Stimulated activated CD4-positive, alpha-beta T cell treated with anti-CD3 and anti-CD28 coated beads, Interleukin-12 subunit alpha, Interleukin-12 subunit beta, amount 100 ng/mL, for 4 hours (primary cell): Measurements from ENCODE around the gene TNS3.

Experiments
- DNase-seq: peaks from one replicate; pipeline ENCODE4 v3.0.0-alpha.2; 2020

The TNS3 gene

GRCh38 chr7:47518827-47519226 is 63.1 kb downstream of the TNS3 start:
- DNase-seq: no peak

- DNase-seq: no peak
Measured at GRCh38 chr7:47517821-47518480, 64.0 kb downstream of the TNS3 start.

- DNase-seq: no peak
Measured at GRCh38 chr7:47516985-47517600, 64.8 kb downstream of the TNS3 start.

- DNase-seq: no peak
Measured at GRCh38 chr7:47516386-47516785, 65.5 kb downstream of the TNS3 start.

GRCh38 chr7:47515305-47515834 is 66.5 kb downstream of the TNS3 start:
- no peak for DNase-seq

GRCh38 chr7:47514818-47515217 is 67.1 kb downstream of the TNS3 start:
- DNase-seq: no peak

DNA sequence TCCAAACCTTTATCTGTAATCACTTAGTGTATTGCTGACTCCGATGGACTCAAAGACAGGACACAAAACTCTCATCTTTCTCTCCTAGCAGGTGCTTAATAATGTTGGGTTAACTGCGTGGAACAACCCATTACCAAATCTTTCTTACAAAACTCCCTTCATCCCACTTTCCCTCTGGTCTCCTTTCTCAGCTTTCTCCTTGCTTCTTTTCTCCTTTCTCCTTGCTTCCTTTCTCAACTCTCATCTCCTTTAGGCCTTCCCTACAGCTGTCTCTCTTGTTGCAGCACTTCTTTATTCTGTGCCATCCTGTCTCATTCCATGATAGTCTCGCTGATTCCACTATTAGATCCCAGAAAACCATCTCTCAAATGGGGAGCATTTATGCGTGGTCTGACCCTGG is 67.5 kb downstream of the TNS3 start:
- no peak for DNase-seq

GRCh38 chr7:47513741-47514241 is 68.1 kb downstream of the TNS3 start:
- no peak for DNase-seq

DNA sequence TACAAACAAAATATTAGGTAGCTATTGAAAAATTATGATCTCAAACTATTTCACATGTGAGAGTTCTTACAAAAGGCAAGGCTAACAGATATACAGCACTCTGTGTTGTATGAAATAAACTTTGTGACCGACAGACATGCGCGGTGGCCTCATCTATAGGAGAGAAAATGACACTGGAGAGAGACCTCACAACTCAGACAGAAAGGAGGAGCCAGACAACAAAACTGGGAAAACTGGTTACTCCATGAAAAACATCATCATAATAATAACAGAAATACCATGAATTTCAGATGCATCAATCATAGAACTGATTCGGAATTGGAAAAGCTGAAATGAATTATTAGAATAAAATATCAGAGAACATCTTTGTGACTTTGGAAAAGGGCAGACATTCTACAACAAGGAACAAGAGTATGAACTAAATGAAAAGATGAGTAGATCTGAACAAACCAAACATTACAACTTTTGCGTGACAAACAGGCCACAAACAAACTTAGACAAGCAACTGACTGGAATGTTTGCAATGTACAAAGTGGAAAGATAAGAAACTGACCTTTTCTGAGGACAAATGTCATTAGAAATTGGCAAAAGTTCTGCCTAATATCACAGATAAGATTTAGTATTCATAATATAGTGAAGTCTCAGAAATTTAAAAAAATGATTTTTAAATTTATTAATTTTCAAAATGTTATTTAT is 69.3 kb downstream of the TNS3 start:
- DNase-seq: no peak

DNA sequence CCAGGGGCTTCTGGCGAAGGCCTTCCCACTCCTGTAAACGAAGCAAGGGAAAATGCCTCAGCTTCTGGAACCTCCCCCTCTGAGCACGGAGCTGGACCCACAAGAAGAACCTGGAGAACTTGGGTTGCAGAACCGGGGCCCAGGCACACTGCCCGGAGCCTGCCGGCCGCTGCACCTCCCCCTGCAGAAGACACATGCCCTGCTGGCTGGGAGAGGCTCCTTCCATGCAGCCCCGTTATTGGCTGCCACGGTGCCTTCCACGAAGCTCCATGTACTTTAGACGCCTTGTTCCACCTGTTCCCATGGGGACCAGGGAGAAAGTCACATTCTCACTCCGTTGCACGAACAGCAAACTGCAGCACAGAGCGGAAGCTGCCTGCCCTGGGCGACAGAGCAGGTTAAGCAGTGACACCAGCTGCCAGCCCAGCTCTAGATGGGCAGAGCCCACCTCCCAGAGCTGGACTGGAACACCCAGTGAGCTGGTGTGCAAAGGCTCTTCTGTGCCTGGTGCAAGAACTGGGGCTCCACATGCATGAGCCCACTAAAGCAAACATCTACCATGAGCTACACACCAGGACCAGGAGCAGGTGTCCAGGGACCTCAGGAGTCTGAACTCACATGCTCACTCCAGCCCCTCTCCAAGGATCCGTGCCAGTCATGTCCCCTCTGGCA is 70.1 kb downstream of the TNS3 start:
- DNase-seq: no peak

DNA sequence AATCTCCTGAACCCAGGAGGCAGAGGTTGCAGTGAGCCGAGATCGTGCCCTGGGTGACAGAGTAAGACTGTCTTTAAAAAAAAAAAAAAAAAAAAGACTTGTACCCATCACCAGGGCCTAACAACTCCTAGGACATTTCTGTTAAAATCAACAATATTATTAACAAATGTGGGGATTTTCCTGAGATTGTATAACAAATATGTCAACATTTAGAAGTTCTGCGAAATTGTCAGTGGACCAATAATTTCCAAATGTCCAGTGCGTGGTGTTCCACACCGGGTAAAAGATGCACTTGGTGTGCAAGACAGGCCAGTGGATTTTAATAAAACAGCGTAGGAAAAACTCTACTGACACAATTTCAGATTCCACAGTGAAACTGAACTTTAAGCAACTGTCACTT is 71.1 kb downstream of the TNS3 start:
- DNase-seq: no peak

DNA sequence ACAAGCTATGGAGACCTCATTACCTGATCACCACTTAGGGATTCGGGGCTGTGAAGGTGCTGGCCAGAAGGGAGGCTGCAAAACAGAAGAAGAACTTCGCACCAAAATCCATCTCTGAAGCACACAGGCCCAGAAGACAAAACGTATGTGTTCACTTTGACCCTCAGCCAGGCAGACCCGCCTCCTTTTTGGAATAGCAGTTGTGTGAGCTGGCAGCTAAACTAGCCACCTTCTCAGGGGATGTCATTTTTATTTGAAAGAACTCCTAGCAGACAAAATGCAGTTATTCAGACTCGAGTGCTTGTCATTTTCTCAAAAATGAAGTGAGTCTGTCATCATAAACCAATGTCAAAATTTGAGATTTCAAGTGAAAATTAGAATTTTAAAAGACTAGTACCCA is 71.7 kb downstream of the TNS3 start:
- DNase-seq: no peak

DNA sequence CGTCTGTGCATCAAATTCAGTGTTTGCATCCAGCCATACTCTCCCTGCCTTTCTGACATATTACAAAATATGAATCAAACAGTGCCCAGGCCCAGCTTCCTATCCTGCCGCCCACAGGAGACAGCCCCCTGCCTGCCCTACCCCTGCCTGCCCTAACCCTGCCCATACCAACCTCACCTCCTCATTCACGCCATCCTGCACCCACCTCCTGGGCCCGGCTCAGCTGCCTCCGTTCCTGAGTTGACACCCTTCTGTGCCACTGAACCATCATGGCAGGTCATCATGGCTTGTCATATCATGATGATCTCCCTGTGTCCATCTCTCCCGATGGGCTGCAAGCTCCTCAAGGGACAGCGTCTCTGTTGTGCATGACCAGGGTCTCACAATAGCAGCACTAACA is 72.3 kb downstream of the TNS3 start:
- DNase-seq: no peak

- no peak for DNase-seq
Measured at GRCh38 chr7:47508389-47509380, 73.2 kb downstream of the TNS3 start.

- DNase-seq: no peak
Measured at GRCh38 chr7:47507522-47507921, 74.4 kb downstream of the TNS3 start.

- DNase-seq: no peak
Measured at GRCh38 chr7:47506382-47507339, 75.2 kb downstream of the TNS3 start.

GRCh38 chr7:47505312-47506007 is 76.5 kb downstream of the TNS3 start:
- no peak for DNase-seq

DNA sequence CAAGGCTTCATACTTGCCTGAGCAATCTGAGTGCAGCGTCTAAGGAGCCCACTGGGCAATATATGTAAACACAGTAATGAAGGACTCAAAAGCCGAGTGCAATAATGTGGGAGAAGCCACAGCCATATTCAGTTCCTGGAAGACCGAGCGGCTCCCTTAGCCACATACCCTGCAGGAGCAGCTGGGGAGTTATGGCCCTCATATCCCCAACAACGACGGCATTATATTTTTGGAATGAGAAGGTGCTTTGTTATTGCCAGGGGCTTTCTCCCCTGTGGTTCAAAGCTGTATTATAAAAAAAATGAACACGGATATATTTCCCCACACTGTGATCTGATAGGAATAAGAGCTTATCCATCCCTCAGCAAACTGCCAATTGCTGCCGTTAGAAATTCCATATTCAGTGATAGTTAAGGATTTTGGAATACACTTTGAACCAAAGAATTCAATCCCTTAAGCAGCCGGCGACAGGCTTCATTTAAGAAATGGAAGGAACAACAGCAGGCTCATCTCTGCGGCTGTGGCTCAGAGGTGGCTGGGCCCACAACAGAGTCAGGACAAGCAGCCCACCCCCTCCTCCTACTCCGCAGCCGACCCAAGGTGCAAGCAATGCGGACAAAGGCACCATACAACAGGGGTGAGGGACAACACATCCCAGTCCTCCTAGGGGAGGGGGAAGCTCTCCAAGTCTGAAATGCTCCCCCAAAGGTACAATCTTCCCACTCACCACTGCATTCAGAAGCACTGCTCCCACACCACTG is 77.2 kb downstream of the TNS3 start:
- no peak for DNase-seq

- no peak for DNase-seq
Measured at GRCh38 chr7:47503281-47503680, 78.6 kb downstream of the TNS3 start.
